SU-DHL-6 (cell line): ENCODE results near the gene POR.

Experiments used
- H2AFZ ChIP-seq: fragments of 200-600 bp; sonication (generic); 2 replicates; pipeline ENCODE4 v1.6.1; 2014; ENCODE audit warnings: low read depth, mild to moderate bottlenecking, moderate library complexity, mixed read lengths, antibody characterized with exemption, low read length; ENCODE audit not compliant: severe bottlenecking
- H3F3A ChIP-seq: fragments of 200-600 bp; shearing (Covaris generic); 2 replicates; pipeline ENCODE4 v1.6.0; 2016; ENCODE audit warnings: antibody characterized with exemption, mild to moderate bottlenecking; ENCODE audit not compliant: insufficient read depth
- H3K27ac ChIP-seq: fragments of 200-600 bp; sonication (generic); 2 replicates; pipeline ENCODE4 v1.5.1; 2016; ENCODE audit warnings: low read depth, mild to moderate bottlenecking, low read length, moderate library complexity, mixed read lengths
- H3K27me3 ChIP-seq: fragments of 200-600 bp; sonication (generic), shearing (Covaris generic); 2 replicates; pipeline ENCODE4 v1.6.0; 2014; ENCODE audit warnings: mild to moderate bottlenecking, low read length
- H3K36me3 ChIP-seq: fragments of 200-600 bp; sonication (generic); 2 replicates; pipeline ENCODE4 v1.6.1; 2014; ENCODE audit warnings: mild to moderate bottlenecking, low read length, mixed read lengths
- H3K4me2 ChIP-seq: fragments of 300-600, 200-600 bp; shearing (Covaris generic), sonication (generic); 2 replicates; pipeline ENCODE4 v1.6.0; 2014; ENCODE audit warnings: low read length, low read depth, mild to moderate bottlenecking; ENCODE audit not compliant: poor library complexity, severe bottlenecking
- H3K4me3 ChIP-seq: fragments of 200-600 bp; sonication (generic); 2 replicates; pipeline ENCODE4 v1.5.1; 2014; ENCODE audit warnings: antibody characterized with exemption, low read length, mild to moderate bottlenecking, mixed read lengths; ENCODE audit not compliant: insufficient read depth, poor library complexity, severe bottlenecking
- H3K79me2 ChIP-seq: fragments of 200-600 bp; sonication (generic); 2 replicates; pipeline ENCODE4 v1.6.1; 2014; ENCODE audit warnings: mild to moderate bottlenecking, low read length, moderate library complexity; ENCODE audit not compliant: insufficient read depth
- H3K9ac ChIP-seq: fragments of 200-600 bp; sonication (generic); 2 replicates; pipeline ENCODE4 v1.7.0; 2014; ENCODE audit warnings: mild to moderate bottlenecking, low read length
- H3K9me2 ChIP-seq: fragments of 200-600 bp; sonication (generic); replicated peaks from 2 replicates; pipeline ENCODE4 v1.6.1; 2014; ENCODE audit warnings: low read length; ENCODE audit not compliant: insufficient read depth
- H3K9me3 ChIP-seq: fragments of 200-600 bp; sonication (generic); 2 replicates; pipeline ENCODE4 v1.6.1; 2014; ENCODE audit warnings: low read length, mixed read lengths; ENCODE audit not compliant: insufficient read depth
- H4K20me1 ChIP-seq: fragments of 200-600 bp; sonication (generic); 2 replicates; pipeline ENCODE4 v1.6.1; 2014; ENCODE audit warnings: low read depth, mild to moderate bottlenecking, antibody characterized with exemption, low read length, moderate library complexity, mixed read lengths
- EZH2phosphoT487 ChIP-seq: fragments of 200-600 bp; sonication (generic), shearing (Covaris generic); conservative IDR thresholded peaks from 2 replicates; pipeline ENCODE4 v1.6.1; 2018; ENCODE audit warnings: mild to moderate bottlenecking, antibody characterized with exemption, low read length, moderate library complexity, mixed read lengths
- TF ChIP-seq, protein P1 (sequence below): fragments of 200-600 bp; sonication (generic); IDR thresholded peaks from one replicate; pipeline ENCODE4 v1.5.1; 2017; ENCODE audit warnings: antibody characterized with exemption, mild to moderate bottlenecking, low read length, moderate library complexity; ENCODE audit not compliant: insufficient read depth, poor library complexity, severe bottlenecking

Gene POR

DNA sequence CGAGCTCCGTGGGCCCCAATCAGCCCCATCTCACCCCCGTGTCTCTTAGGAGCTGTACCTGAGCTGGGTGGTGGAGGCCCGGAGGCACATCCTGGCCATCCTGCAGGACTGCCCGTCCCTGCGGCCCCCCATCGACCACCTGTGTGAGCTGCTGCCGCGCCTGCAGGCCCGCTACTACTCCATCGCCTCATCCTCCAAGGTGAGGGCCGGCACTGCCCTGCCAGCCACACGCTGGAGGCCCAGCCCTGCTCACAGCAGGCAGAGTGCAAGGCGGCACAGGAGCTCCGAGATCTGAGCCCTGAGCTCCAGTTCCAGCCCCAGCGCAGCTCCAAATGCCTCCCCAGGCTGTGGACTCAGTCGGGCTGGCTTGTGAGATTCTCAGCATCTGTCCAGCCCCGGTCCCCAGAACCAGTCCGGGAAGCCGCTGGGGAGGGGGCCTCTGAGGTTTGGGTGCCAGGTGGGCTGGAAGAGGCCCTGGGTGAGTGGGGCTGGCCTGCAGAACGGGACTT, 70.1 kb downstream of the POR start:
- Histone ChIP-seq H4K20me1 (no peaks in the 10 kb centered on the region), H3K9me2 (no peaks in the 10 kb centered on the region), H3K4me3 (no peak overlapping the region), H3K27ac (no peak overlapping the region), H3K36me3 (no peaks in the 10 kb centered on the region), H3K4me2 (no peak overlapping the region), H3K27me3 (no peaks in the 10 kb centered on the region), H3F3A (no peaks in the 10 kb centered on the region), H3K79me2 (no peaks in the 10 kb centered on the region), H2AFZ (no peak overlapping the region), H3K9me3 (no peaks in the 10 kb centered on the region), H3K9ac (no peak overlapping the region)
- TF ChIP-seq EZH2phosphoT487 = no peak
- TF ChIP-seq, protein P1, sequence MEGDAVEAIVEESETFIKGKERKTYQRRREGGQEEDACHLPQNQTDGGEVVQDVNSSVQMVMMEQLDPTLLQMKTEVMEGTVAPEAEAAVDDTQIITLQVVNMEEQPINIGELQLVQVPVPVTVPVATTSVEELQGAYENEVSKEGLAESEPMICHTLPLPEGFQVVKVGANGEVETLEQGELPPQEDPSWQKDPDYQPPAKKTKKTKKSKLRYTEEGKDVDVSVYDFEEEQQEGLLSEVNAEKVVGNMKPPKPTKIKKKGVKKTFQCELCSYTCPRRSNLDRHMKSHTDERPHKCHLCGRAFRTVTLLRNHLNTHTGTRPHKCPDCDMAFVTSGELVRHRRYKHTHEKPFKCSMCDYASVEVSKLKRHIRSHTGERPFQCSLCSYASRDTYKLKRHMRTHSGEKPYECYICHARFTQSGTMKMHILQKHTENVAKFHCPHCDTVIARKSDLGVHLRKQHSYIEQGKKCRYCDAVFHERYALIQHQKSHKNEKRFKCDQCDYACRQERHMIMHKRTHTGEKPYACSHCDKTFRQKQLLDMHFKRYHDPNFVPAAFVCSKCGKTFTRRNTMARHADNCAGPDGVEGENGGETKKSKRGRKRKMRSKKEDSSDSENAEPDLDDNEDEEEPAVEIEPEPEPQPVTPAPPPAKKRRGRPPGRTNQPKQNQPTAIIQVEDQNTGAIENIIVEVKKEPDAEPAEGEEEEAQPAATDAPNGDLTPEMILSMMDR = no peak

DNA sequence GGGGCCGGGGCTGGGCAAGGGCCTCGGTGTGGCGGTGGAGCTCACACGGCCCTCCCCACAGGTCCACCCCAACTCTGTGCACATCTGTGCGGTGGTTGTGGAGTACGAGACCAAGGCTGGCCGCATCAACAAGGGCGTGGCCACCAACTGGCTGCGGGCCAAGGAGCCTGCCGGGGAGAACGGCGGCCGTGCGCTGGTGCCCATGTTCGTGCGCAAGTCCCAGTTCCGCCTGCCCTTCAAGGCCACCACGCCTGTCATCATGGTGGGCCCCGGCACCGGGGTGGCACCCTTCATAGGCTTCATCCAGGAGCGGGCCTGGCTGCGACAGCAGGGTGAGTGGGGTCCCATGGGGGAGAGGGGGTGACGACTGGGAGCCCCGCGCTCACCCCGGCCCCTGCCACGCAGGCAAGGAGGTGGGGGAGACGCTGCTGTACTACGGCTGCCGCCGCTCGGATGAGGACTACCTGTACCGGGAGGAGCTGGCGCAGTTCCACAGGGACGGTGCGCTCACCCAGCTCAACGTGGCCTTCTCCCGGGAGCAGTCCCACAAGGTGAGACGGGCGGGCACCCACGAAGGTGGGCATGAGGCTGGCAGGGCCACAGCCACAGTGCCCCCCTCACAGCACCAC, 70.7 kb downstream of the POR start:
- Histone ChIP-seq H3K27ac (no peak overlapping the region), H3K79me2 (no peaks in the 10 kb centered on the region), H3F3A (no peaks in the 10 kb centered on the region), H3K27me3 (no peaks in the 10 kb centered on the region), H3K36me3 (no peaks in the 10 kb centered on the region), H3K9me3 (no peaks in the 10 kb centered on the region), H3K9ac (no peak overlapping the region), H3K4me3 (no peak overlapping the region), H3K9me2 (no peaks in the 10 kb centered on the region), H2AFZ (no peak overlapping the region), H4K20me1 (no peaks in the 10 kb centered on the region), H3K4me2 (no peak overlapping the region)
- TF ChIP-seq EZH2phosphoT487 = no peak
- TF ChIP-seq, protein P1 = no peak

DNA sequence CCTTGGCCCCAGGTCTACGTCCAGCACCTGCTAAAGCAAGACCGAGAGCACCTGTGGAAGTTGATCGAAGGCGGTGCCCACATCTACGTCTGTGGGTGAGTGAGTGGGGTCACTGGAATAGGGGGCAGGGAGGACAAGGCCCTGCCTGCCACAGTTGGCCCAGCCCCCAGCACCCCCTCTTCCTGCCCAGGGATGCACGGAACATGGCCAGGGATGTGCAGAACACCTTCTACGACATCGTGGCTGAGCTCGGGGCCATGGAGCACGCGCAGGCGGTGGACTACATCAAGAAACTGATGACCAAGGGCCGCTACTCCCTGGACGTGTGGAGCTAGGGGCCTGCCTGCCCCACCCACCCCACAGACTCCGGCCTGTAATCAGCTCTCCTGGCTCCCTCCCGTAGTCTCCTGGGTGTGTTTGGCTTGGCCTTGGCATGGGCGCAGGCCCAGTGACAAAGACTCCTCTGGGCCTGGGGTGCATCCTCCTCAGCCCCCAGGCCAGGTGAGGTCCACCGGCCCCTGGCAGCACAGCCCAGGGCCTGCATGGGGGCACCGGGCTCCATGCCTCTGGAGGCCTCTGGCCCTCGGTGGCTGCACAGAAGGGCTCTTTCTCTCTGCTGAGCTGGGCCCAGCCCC, 71.3 kb downstream of the POR start:
- H3K9me2 ChIP-seq = no peaks in the 10 kb centered on the region
- TF ChIP-seq, protein P1 = no peak
- TF ChIP-seq EZH2phosphoT487 = no peak
- H3K27ac ChIP-seq = no peak overlapping the region
- H3K36me3 ChIP-seq = no peaks in the 10 kb centered on the region
- no peaks in the 10 kb centered on the region for H4K20me1 ChIP-seq
- H3K9me3 ChIP-seq = no peaks in the 10 kb centered on the region
- H3K27me3 ChIP-seq = no peaks in the 10 kb centered on the region
- no peak overlapping the region for H2AFZ ChIP-seq
- H3K4me2 ChIP-seq = no peak overlapping the region
- no peaks in the 10 kb centered on the region for H3F3A ChIP-seq
- H3K4me3 ChIP-seq = no peak overlapping the region
- H3K79me2 ChIP-seq = no peaks in the 10 kb centered on the region
- no peak overlapping the region for H3K9ac ChIP-seq
